ENCODE results near the gene LDB3.

LDB3 gene

GRCh38 chr10:86665868-86666267 is 2.4 kb upstream of the LDB3 start:
- DNase-seq = no peak

- DNase-seq = no peak
Observed at GRCh38 chr10:86666538-86666937, 1.8 kb upstream of the LDB3 start.

GRCh38 chr10:86667421-86668181 is 710 bp upstream of the LDB3 start:
- DNase-seq = no peak

GRCh38 chr10:86670290-86670811 is 2.0 kb downstream of the LDB3 start:
- no peak for DNase-seq

GRCh38 chr10:86670876-86671275 is 2.6 kb downstream of the LDB3 start:
- no peak for DNase-seq

GRCh38 chr10:86671419-86671818 is 3.1 kb downstream of the LDB3 start:
- no peak for DNase-seq

GRCh38 chr10:86671985-86672710 is 3.8 kb downstream of the LDB3 start:
- DNase-seq = no peak

GRCh38 chr10:86673216-86673826 is 5.0 kb downstream of the LDB3 start:
- peak; percentile 88 for DNase-seq

GRCh38 chr10:86673827-86674581 is 5.7 kb downstream of the LDB3 start:
- peak; percentile 88 for DNase-seq

GRCh38 chr10:86674912-86675311 is 6.6 kb downstream of the LDB3 start:
- DNase-seq = no peak

- DNase-seq = no peak
Observed at GRCh38 chr10:86677374-86677773, 9.1 kb downstream of the LDB3 start.

- no peak for DNase-seq
Observed at GRCh38 chr10:86678999-86679792, 10.9 kb downstream of the LDB3 start.

- no peak for DNase-seq
Observed at GRCh38 chr10:86681047-86681446, 12.7 kb downstream of the LDB3 start.

GRCh38 chr10:86681722-86682386 is 13.5 kb downstream of the LDB3 start:
- no peak for DNase-seq

- no peak for DNase-seq
Observed at GRCh38 chr10:86682675-86683074, 14.4 kb downstream of the LDB3 start.

- DNase-seq = peak; percentile 24
Observed at GRCh38 chr10:86684331-86685097, 16.2 kb downstream of the LDB3 start.

- no peak for DNase-seq
Observed at GRCh38 chr10:86685416-86685815, 17.1 kb downstream of the LDB3 start.

GRCh38 chr10:86685893-86686632 is 17.8 kb downstream of the LDB3 start:
- no peak for DNase-seq

GRCh38 chr10:86686972-86687371 is 18.7 kb downstream of the LDB3 start:
- no peak for DNase-seq

- DNase-seq = no peak
Observed at GRCh38 chr10:86687750-86688149, 19.4 kb downstream of the LDB3 start.

Measured in NCI-H1694 (cell line).